ENCODE results near the gene ZNF263. TPM values are rescaled to one million over a fixed set of nuclear protein-coding genes. Genes with fewer than 3 reads are reported as not detected.

ZNF263 gene
- total RNA-seq, 4 donors from 2014 or later = 45.5 to 53.6 (median 47.6) TPM

DNA sequence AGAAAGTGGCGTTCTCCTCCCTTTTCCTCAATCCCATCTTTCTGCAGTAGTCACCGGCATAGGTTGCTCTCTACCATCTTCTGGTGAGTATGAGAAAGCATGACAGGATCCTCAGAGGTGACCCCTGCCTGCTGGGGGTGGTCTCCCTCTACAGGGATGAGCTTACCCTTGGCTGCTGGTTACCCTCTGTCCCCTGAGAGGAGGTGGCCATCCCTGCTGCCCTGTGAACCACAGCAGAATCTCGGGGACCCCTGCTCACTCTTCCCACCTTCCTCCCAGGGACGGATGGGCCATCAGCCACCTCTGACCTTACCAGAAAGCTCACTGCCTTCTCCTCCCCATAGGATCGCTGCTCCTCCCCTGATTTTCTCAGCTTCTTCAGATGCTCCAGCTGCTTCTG is 34.7 kb upstream of the ZNF263 start:
- H3K9me3 ChIP-seq = no peaks in the 10 kb centered on the region

DNA sequence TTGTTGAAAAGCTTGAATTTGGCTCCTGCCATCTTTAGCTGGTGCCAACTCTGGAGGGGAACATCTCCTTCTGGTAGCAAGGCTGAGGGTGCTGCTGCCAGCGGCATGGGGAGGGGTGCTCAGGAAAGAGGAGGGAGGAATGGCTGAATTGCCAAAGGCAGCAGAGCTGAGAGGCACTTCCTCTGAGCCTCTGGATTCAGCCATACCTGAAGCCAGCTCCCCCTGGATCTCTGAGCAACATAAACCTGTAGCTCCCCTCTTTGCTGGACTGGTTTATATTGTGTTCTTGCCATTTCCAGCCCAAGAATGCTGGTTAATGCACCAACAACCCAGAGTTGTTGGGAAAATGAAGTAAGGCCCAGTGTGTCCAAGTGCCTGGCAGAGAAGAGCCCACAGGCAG is 34.3 kb upstream of the ZNF263 start:
- WGBS, 2 donors (ENCODE audit: low coverage in 1 of 2) = no CpG with 5 or more reads among the region's 1 CpG
- no peak overlapping the region for H3K27ac ChIP-seq
- H3K9me3 ChIP-seq = no peaks in the 10 kb centered on the region
- peaks cover 29% of the 10 kb centered on the region for H3K27me3 ChIP-seq
- no peaks in the 10 kb centered on the region for H3K4me1 ChIP-seq
- TF ChIP-seq POLR2AphosphoS5 (IDR thresholded peaks at IDR 0.05) (no peak), POLR2A (IDR thresholded peaks at IDR 0.05) (no peak), EP300 (IDR thresholded peaks at IDR 0.05) (no peak)
- TF ChIP-seq, protein P1, sequence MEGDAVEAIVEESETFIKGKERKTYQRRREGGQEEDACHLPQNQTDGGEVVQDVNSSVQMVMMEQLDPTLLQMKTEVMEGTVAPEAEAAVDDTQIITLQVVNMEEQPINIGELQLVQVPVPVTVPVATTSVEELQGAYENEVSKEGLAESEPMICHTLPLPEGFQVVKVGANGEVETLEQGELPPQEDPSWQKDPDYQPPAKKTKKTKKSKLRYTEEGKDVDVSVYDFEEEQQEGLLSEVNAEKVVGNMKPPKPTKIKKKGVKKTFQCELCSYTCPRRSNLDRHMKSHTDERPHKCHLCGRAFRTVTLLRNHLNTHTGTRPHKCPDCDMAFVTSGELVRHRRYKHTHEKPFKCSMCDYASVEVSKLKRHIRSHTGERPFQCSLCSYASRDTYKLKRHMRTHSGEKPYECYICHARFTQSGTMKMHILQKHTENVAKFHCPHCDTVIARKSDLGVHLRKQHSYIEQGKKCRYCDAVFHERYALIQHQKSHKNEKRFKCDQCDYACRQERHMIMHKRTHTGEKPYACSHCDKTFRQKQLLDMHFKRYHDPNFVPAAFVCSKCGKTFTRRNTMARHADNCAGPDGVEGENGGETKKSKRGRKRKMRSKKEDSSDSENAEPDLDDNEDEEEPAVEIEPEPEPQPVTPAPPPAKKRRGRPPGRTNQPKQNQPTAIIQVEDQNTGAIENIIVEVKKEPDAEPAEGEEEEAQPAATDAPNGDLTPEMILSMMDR (IDR thresholded peaks at IDR 0.05) = no peak
- H3K36me3 ChIP-seq = no peaks in the 10 kb centered on the region
- no peak overlapping the region for H3K4me3 ChIP-seq
- ATAC-seq = no peak

More for the DNA sequence above, 34.7 kb upstream of the ZNF263 start:
- no peaks in the 10 kb centered on the region for H3K4me1 ChIP-seq
- no peak overlapping the region for H3K4me3 ChIP-seq
- H3K27me3 ChIP-seq = peaks cover 31% of the 10 kb centered on the region
- 79% methylated on average over 2 of the region's 5 CpGs; no CpG with 5 or more reads in 1 of the 2 donors for WGBS, 2 donors (ENCODE audit: low coverage in 1 of 2)
- H3K36me3 ChIP-seq = no peaks in the 10 kb centered on the region
- TF ChIP-seq POLR2AphosphoS5 (IDR thresholded peaks at IDR 0.05) (no peak), EP300 (IDR thresholded peaks at IDR 0.05) (no peak), POLR2A (IDR thresholded peaks at IDR 0.05) (no peak)
- TF ChIP-seq, protein P1 (IDR thresholded peaks at IDR 0.05) = no peak
- ATAC-seq = no peak
- no peak overlapping the region for H3K27ac ChIP-seq

DNA sequence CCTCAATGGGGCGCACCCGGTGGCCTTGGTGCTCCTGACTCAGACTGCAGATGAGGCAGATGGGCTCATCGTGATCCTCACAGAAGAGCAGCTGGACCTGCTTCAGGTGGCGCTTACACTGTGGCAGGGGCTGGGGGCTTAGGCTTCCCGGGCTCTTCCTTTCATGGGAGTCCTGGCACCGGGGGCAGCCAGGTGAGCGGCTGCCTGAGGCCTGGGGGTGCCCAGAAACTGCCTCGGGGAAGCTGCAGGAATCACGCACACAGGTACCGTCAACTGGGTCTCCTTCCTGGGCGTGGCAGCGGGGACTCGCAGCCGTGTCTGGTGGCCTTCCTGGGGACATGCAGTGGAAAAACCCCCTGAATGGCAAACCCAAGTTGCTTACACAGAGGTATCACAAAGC is 33.8 kb upstream of the ZNF263 start:
- no peaks in the 10 kb centered on the region for H3K9me3 ChIP-seq
- TF ChIP-seq POLR2AphosphoS5 (IDR thresholded peaks at IDR 0.05) = no peak
- TF ChIP-seq, protein P1 (IDR thresholded peaks at IDR 0.05) = no peak
- no peak for TF ChIP-seq EP300 (IDR thresholded peaks at IDR 0.05)
- TF ChIP-seq POLR2A (IDR thresholded peaks at IDR 0.05) = no peak
- H3K27ac ChIP-seq = no peak overlapping the region
- no peak for ATAC-seq
- no CpG with 5 or more reads among the region's 14 CpGs for WGBS, 2 donors (ENCODE audit: low coverage in 1 of 2)
- H3K36me3 ChIP-seq = no peaks in the 10 kb centered on the region
- H3K4me1 ChIP-seq = no peaks in the 10 kb centered on the region
- H3K4me3 ChIP-seq = no peak overlapping the region
- H3K27me3 ChIP-seq = peaks cover 29% of the 10 kb centered on the region

DNA sequence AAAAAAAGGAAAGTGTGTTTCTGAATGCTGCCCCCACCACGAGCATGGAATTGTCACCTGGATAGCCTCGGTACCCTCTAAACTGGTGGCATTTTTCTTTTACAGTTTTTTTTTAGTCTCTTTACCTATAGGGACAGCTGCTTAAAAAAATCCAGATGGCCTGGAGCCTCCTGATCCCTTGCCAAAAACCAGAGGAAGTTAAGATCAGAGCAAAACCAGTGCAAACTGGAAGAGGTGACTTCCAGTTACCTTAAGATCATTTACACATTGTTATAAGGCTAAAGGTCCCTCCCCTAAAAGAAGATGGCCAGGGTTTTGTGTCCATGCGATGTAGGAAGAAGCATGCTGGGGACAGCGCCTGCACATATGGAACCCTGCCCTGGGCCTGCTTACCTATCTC is 30.3 kb upstream of the ZNF263 start:
- H3K36me3 ChIP-seq = no peaks in the 10 kb centered on the region
- H3K27me3 ChIP-seq = peaks cover 51% of the 10 kb centered on the region
- no peaks in the 10 kb centered on the region for H3K9me3 ChIP-seq
- TF ChIP-seq EP300 (IDR thresholded peaks at IDR 0.05) (no peak), POLR2A (IDR thresholded peaks at IDR 0.05) (no peak), POLR2AphosphoS5 (IDR thresholded peaks at IDR 0.05) (no peak)
- TF ChIP-seq, protein P1 (IDR thresholded peaks at IDR 0.05) = no peak
- no peak overlapping the region for H3K4me3 ChIP-seq
- no peak for ATAC-seq
- H3K4me1 ChIP-seq = no peaks in the 10 kb centered on the region
- 54 to 57% methylated on average over 2 to 3 of the region's 4 CpGs for WGBS, 2 donors (ENCODE audit: low coverage in 1 of 2)
- no peak overlapping the region for H3K27ac ChIP-seq

DNA sequence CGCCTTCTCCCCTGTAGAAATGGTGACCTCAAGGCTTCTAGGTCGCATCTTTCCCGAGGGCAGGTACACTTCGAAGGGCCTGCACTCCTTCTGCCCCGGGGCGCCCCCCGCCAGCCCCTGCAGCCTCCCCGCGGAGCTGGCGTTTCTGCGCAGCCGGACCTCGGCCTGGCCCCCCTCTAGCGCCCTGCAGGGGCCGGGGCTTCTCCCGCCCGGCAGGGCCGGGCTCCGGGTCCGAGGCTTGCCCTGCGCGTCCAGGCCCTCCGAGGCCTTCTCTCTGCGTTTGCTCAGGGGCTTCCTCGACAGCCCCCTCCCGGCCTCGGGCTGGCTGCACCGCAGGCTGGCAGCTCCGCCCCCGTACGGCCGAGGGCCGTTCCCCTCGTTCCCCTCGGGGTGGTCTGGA is 29.0 kb upstream of the ZNF263 start:
- Histone ChIP-seq H3K27ac (no peak overlapping the region), H3K9me3 (no peaks in the 10 kb centered on the region), H3K36me3 (no peaks in the 10 kb centered on the region), H3K4me1 (no peaks in the 10 kb centered on the region), H3K27me3 (peaks cover 41% of the 10 kb centered on the region), H3K4me3 (no peak overlapping the region)
- TF ChIP-seq POLR2AphosphoS5 (IDR thresholded peaks at IDR 0.05) (no peak), POLR2A (IDR thresholded peaks at IDR 0.05) (no peak), EP300 (IDR thresholded peaks at IDR 0.05) (no peak)
- TF ChIP-seq, protein P1 (IDR thresholded peaks at IDR 0.05) = no peak
- no peak for ATAC-seq
- 60% methylated on average over 1 of the region's 35 CpGs; no CpG with 5 or more reads in 1 of the 2 donors for WGBS, 2 donors (ENCODE audit: low coverage in 1 of 2)

All from gastroesophageal sphincter (tissue), 4 donors.